CD4-positive, alpha-beta memory T cell (primary cell): ENCODE data around the gene PDE4D. TPM values are rescaled to one million over a fixed set of nuclear protein-coding genes. Genes with fewer than 3 reads are reported as not detected.
A peak's percentile ranks its signal among the peaks of the same experiment; 100 is the strongest.

Experiments used
- CTCF ChIA-PET: fragments of 350-600 bp; sonication (Branson Sonifier 250); formaldehyde crosslinking; loops from one replicate; lab custom pipeline; 2021; ENCODE audit warnings: inconsistent platforms; ENCODE audit not compliant: partially characterized antibody; lab: Charles Lee
- POLR2A ChIA-PET: fragments of 350-600 bp; sonication (Branson Sonifier 250); formaldehyde crosslinking; loops from one replicate; lab custom pipeline; 2021; ENCODE audit not compliant: partially characterized antibody; lab: Charles Lee
- DNase-seq, 5 donors: peaks; one replicate each; pipeline versions ENCODE4 v3.0.0 to v3.0.0-alpha.2; 2020 to 2022; ENCODE audit warnings: mixed read lengths in 1 of 5
- H3K27ac ChIP-seq: one replicate; pipeline ENCODE4 v1.7.0; 2013; ENCODE audit warnings: low read depth, low read length
- H3K27me3 ChIP-seq: 2 replicates; pipeline ENCODE4 v1.7.0; 2013; ENCODE audit warnings: mild to moderate bottlenecking, low read length, moderate library complexity; ENCODE audit not compliant: insufficient read depth
- H3K36me3 ChIP-seq: 2 replicates; pipeline ENCODE4 v1.7.0; 2013; ENCODE audit warnings: mild to moderate bottlenecking, low read length, moderate library complexity; ENCODE audit not compliant: insufficient read depth
- H3K4me1 ChIP-seq: 2 replicates; pipeline ENCODE4 v1.7.0; 2013; ENCODE audit warnings: mild to moderate bottlenecking, low read length, moderate library complexity; ENCODE audit not compliant: insufficient read depth
- H3K4me3 ChIP-seq, 2 donors: one replicate each; pipeline ENCODE4 v1.7.0; 2013; ENCODE audit warnings: low read length in 2 of 2, mild to moderate bottlenecking in 1 of 2
- H3K9me3 ChIP-seq, 2 donors: one replicate each; pipeline ENCODE4 v1.7.0; 2013; ENCODE audit warnings: low read length in 2 of 2, control low read depth in 1 of 2; ENCODE audit not compliant: control insufficient read depth in 1 of 2
- H3K27ac Mint-ChIP-seq, 7 donors: one replicate each; pipeline ENCODE4 v1.8.0; 2020 to 2021; ENCODE audit warnings: mixed read lengths in 7 of 7, mild to moderate bottlenecking in 6 of 7, inconsistent platforms in 3 of 7, moderate library complexity in 3 of 7
- H3K27me3 Mint-ChIP-seq, 2 donors: one replicate each; pipeline ENCODE4 v1.8.0; 2020 to 2021; ENCODE audit warnings: mixed read lengths in 2 of 2
- H3K36me3 Mint-ChIP-seq, 2 donors: one replicate each; pipeline ENCODE4 v1.8.0; 2020 to 2021; ENCODE audit warnings: mixed read lengths in 2 of 2, inconsistent platforms in 1 of 2, mild to moderate bottlenecking in 1 of 2
- H3K4me1 Mint-ChIP-seq, 4 donors: one replicate each; pipeline ENCODE4 v1.8.0; 2020 to 2021; ENCODE audit warnings: mixed read lengths in 4 of 4, mild to moderate bottlenecking in 1 of 4
- H3K4me3 Mint-ChIP-seq, 8 donors: one replicate each; pipeline ENCODE4 v1.8.0; 2020 to 2021; ENCODE audit warnings: mixed read lengths in 8 of 8, mild to moderate bottlenecking in 7 of 8, moderate library complexity in 6 of 8, inconsistent platforms in 3 of 8
- H3K9me3 Mint-ChIP-seq, 8 donors: one replicate each; pipeline ENCODE4 v1.8.0; 2020 to 2021; ENCODE audit warnings: mixed read lengths in 8 of 8, mild to moderate bottlenecking in 5 of 8, inconsistent platforms in 3 of 8, moderate library complexity in 1 of 8
- intact Hi-C: fragments of 100-400 bp; cut with micrococcal nuclease; formaldehyde crosslinking; loops from one replicate; pipeline ENCODE4 v1.15.1; 2023
- polyA plus RNA-seq, 2 donors: library from polyadenylated mRNA; unstranded; fragments of 300-500 nt; fragmentation: Illumina TruSeq; gene quantifications; one replicate each; pipeline ENCODE4 v1.2.3, GENCODE V29; 2021
- total RNA-seq, 2 experiments: library from RNA; stranded (reverse); gene quantifications; one replicate each; pipeline ENCODE4 v1.2.3, GENCODE V29; 2021

PDE4D gene
- total and polyA plus RNA-seq, 4 experiments from 2014 or later: 12.3 to 49.7 (median 30.3) TPM

DNA sequence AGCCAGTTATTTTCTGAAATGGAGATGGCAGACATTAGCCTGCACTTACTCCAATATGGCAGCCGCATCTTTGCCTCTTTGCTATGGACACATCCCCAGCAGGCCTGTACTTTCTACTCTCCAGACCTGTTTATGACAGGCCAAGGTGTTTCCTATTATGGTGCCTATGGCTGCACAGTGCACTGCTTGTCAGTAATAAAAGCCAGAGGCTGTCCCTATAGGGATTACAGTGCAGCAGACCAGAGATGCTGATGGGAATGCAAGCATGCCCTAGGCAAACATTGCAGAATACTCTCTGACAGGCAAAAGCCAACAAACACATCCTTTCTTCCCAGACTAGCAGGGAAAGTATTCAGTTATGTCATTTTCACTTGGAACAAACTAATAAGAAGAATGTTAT is 867.8 kb downstream of the PDE4D start:
- Histone ChIP-seq H3K4me1 (peaks cover 39% of the 10 kb centered on the region), H3K4me3 (no peak overlapping the region), H3K9me3 (no peaks in the 10 kb centered on the region), H3K36me3 (peaks cover 3% of the 10 kb centered on the region), H3K27ac (no peak overlapping the region), H3K27me3 (no peaks in the 10 kb centered on the region)
- H3K36me3 Mint-ChIP-seq: peaks cover 54 to 62% of the 10 kb centered on the region in 2 donors
- no peak for DNase-seq
- H3K4me3 Mint-ChIP-seq: no peak overlapping the region
- H3K4me1 Mint-ChIP-seq: peaks cover 37 to 78% (median 45%) of the 10 kb centered on the region in 4 donors
- H3K9me3 Mint-ChIP-seq: peaks cover 0 to 3% (median 0%) of the 10 kb centered on the region in 8 donors
- POLR2A ChIA-PET: no interaction called here
- intact Hi-C loops: loop anchor here (1.0 kb wide), 1 partner anchor 11 kb away; no protein-coding TSS in a partner anchor
- CTCF ChIA-PET: no interaction called here
- H3K27me3 Mint-ChIP-seq: no peaks in the 10 kb centered on the region
- peak overlapping the region in 1 of 7 donors; percentile 33 for H3K27ac Mint-ChIP-seq

GRCh38 chr5:59021837-59022514 is 871.5 kb downstream of the PDE4D start:
- H3K4me1 ChIP-seq: peaks cover 34% of the 10 kb centered on the region
- H3K36me3 ChIP-seq: no peaks in the 10 kb centered on the region
- Mint-ChIP-seq H3K4me1 (peaks cover 40 to 71% (median 47%) of the 10 kb centered on the region in 4 donors), H3K9me3 (peaks cover 0 to 4% (median 1%) of the 10 kb centered on the region in 8 donors), H3K27ac (peak overlapping the region in 4 of 7 donors; percentile 3 to 83 (median 34)), H3K36me3 (peaks cover 59 to 66% of the 10 kb centered on the region in 2 donors), H3K4me3 (peak overlapping the region in 6 of 8 donors; percentile 13 to 67 (median 33)), H3K27me3 (no peaks in the 10 kb centered on the region)
- H3K27me3 ChIP-seq: no peaks in the 10 kb centered on the region
- no peaks in the 10 kb centered on the region for H3K9me3 ChIP-seq
- no peak overlapping the region for H3K4me3 ChIP-seq
- DNase-seq: no peak
- intact Hi-C loops: no loop called here
- ChIA-PET CTCF (interaction anchor here (0.6 to 0.9 kb wide), 3 partner anchors 106 to 155 kb away, joined by 3 to 4 read pairs (median 3); no protein-coding TSS in a partner anchor), POLR2A (no interaction called here)
- no peak overlapping the region for H3K27ac ChIP-seq

DNA sequence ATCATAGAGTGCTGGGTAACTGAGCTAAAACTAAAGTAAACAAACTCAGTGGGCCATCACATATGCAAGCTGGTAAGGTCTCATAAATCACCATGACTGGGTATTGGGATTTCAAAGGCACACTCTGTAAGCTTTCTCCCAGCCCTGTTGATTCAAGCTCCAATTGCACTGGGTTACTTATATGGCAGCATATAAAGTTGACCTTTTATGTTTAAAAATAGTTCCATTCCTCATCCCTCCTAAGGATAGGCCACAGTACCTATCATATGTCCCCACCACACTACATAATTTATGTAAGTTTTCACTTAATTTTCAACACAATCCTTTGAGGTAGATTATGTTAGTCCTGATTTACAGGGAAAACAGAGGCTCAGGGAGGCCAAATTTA is 872.2 kb downstream of the PDE4D start:
- H3K27ac Mint-ChIP-seq: peak overlapping the region in 1 of 7 donors; percentile 17
- Histone ChIP-seq H3K4me1 (peaks cover 30% of the 10 kb centered on the region), H3K9me3 (no peaks in the 10 kb centered on the region), H3K27me3 (no peaks in the 10 kb centered on the region), H3K4me3 (no peak overlapping the region), H3K27ac (no peak overlapping the region), H3K36me3 (no peaks in the 10 kb centered on the region)
- ChIA-PET POLR2A (no interaction called here), CTCF (interaction anchor here (0.6 to 1.1 kb wide), 4 partner anchors 13 to 154 kb away, joined by 3 to 4 read pairs (median 4); no protein-coding TSS in a partner anchor)
- intact Hi-C loops: no loop called here
- peaks cover 37 to 73% (median 47%) of the 10 kb centered on the region in 4 donors for H3K4me1 Mint-ChIP-seq
- H3K4me3 Mint-ChIP-seq: peak overlapping the region in 1 of 8 donors; percentile 26
- peaks cover 0 to 5% (median 3%) of the 10 kb centered on the region in 8 donors for H3K9me3 Mint-ChIP-seq
- no peaks in the 10 kb centered on the region for H3K27me3 Mint-ChIP-seq
- no peak for DNase-seq
- H3K36me3 Mint-ChIP-seq: peaks cover 64 to 70% of the 10 kb centered on the region in 2 donors

- Histone ChIP-seq H3K4me1 (peaks cover 25% of the 10 kb centered on the region), H3K36me3 (no peaks in the 10 kb centered on the region), H3K4me3 (no peak overlapping the region), H3K27me3 (no peaks in the 10 kb centered on the region), H3K9me3 (no peaks in the 10 kb centered on the region), H3K27ac (no peak overlapping the region)
- ChIA-PET POLR2A (interaction anchor here (0.7 kb wide), 1 partner anchor 123 kb away, joined by 3 read pairs; no protein-coding TSS in a partner anchor), CTCF (interaction anchor here (1.0 to 1.1 kb wide), 2 partner anchors 14 to 129 kb away, joined by 3 to 4 read pairs; no protein-coding TSS in a partner anchor)
- H3K9me3 Mint-ChIP-seq: peaks cover 0 to 10% (median 6%) of the 10 kb centered on the region in 8 donors
- peak in 1 of 5 donors; percentile 48 for DNase-seq
- H3K27ac Mint-ChIP-seq: peak overlapping the region in 4 of 7 donors; percentile 0 to 77 (median 42)
- intact Hi-C loops: no loop called here
- peaks cover 32 to 68% (median 43%) of the 10 kb centered on the region in 4 donors for H3K4me1 Mint-ChIP-seq
- H3K4me3 Mint-ChIP-seq: peak overlapping the region in 6 of 8 donors; percentile 10 to 57 (median 24)
- peaks cover 63 to 70% of the 10 kb centered on the region in 2 donors for H3K36me3 Mint-ChIP-seq
- H3K27me3 Mint-ChIP-seq: no peaks in the 10 kb centered on the region
Measured at GRCh38 chr5:59020611-59021285, 872.8 kb downstream of the PDE4D start.

- H3K4me3 Mint-ChIP-seq: no peak overlapping the region
- ChIA-PET POLR2A (no interaction called here), CTCF (interaction anchor here (1.1 to 1.8 kb wide), 4 partner anchors 16 to 128 kb away, joined by 3 to 7 read pairs (median 4); no protein-coding TSS in a partner anchor)
- no peak for DNase-seq
- no peak overlapping the region for H3K27ac ChIP-seq
- no peaks in the 10 kb centered on the region for H3K9me3 ChIP-seq
- peaks cover 63 to 75% of the 10 kb centered on the region in 2 donors for H3K36me3 Mint-ChIP-seq
- peaks cover 24% of the 10 kb centered on the region for H3K4me1 ChIP-seq
- no peaks in the 10 kb centered on the region for H3K27me3 ChIP-seq
- H3K27me3 Mint-ChIP-seq: no peaks in the 10 kb centered on the region
- no peaks in the 10 kb centered on the region for H3K36me3 ChIP-seq
- H3K27ac Mint-ChIP-seq: peak overlapping the region in 1 of 7 donors; percentile 5
- no peak overlapping the region for H3K4me3 ChIP-seq
- peaks cover 0 to 20% (median 9%) of the 10 kb centered on the region in 8 donors for H3K9me3 Mint-ChIP-seq
- peaks cover 30 to 62% (median 47%) of the 10 kb centered on the region in 4 donors for H3K4me1 Mint-ChIP-seq
- intact Hi-C loops: no loop called here
Measured at GRCh38 chr5:59019078-59019477, 874.4 kb downstream of the PDE4D start.

DNA sequence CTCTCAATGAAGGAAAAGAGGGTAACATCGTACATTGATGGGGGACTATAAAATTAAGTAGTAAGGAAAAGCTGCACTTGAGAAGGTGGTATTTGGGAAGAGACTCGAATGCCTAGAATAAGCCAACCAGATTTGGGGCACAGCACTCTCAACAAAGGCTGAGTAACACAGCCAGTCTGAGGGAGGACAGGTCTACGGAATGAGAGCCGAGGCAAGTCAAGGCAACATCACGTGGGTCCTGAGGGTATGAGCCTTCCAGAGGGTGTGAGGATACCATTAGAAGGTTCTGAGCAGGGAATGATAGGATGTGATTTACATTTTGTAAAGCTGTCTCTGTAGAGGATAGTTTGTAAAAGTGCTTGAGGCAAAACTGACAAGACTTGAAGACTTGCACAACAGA is 876.6 kb downstream of the PDE4D start:
- intact Hi-C loops: no loop called here
- peaks cover 78 to 87% of the 10 kb centered on the region in 2 donors for H3K36me3 Mint-ChIP-seq
- Histone ChIP-seq H3K9me3 (no peaks in the 10 kb centered on the region), H3K4me3 (no peak overlapping the region), H3K36me3 (no peaks in the 10 kb centered on the region), H3K27ac (no peak overlapping the region), H3K4me1 (peaks cover 18% of the 10 kb centered on the region), H3K27me3 (no peaks in the 10 kb centered on the region)
- POLR2A ChIA-PET: no interaction called here
- H3K9me3 Mint-ChIP-seq: peaks cover 2 to 39% (median 20%) of the 10 kb centered on the region in 8 donors
- peaks cover 26 to 70% (median 47%) of the 10 kb centered on the region in 4 donors for H3K4me1 Mint-ChIP-seq
- CTCF ChIA-PET: interaction anchor here (1.6 kb wide), 1 partner anchor 171 kb away, joined by 5 read pairs; no protein-coding TSS in a partner anchor
- H3K27me3 Mint-ChIP-seq: no peaks in the 10 kb centered on the region
- DNase-seq: no peak
- peak overlapping the region in 4 of 7 donors; percentile 12 to 67 (median 43) for H3K27ac Mint-ChIP-seq
- no peak overlapping the region for H3K4me3 Mint-ChIP-seq
